HG02852 (cell line): ENCODE results near the gene SUN3.

Experiments
- ATAC-seq: cut with Tn5 transposase; IDR thresholded peaks from one replicate; pipeline ENCODE4 v1.9.1; 2021; ENCODE audit warnings: mild to moderate bottlenecking, moderate library complexity; ENCODE audit not compliant: unreplicated experiment

SUN3 gene

DNA sequence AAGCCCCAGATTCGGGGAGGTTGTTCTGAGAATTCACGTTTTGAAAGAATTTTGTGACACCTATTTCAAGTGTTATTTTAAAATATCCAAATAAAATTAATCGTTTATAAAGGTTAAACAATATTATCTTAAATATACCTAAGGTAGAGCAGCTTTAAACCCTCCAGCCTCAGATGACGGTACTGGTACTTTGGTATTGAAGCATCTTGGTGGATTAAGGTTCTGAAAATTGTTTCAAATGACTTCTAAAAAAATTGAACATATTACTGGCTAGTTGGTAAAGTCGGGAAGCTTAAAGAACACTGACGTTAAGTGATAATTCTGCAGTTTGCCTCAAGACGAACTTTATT, 49.1 kb downstream of the SUN3 start:
- no peak for ATAC-seq

GRCh38 chr7:47979145-47979831, 49.6 kb downstream of the SUN3 start, which contains the start of gene HUS1:
TSS of gene HUS1 (minus strand) at chr7:47979615. CDS start at chr7:47979519, 96 bp downstream.
- peak; percentile 97 for ATAC-seq

GRCh38 chr7:47978790-47979144, 50.1 kb downstream of the SUN3 start:
- ATAC-seq, result no peak

GRCh38 chr7:47973739-47974138, 55.2 kb downstream of the SUN3 start:
- ATAC-seq, result no peak

DNA sequence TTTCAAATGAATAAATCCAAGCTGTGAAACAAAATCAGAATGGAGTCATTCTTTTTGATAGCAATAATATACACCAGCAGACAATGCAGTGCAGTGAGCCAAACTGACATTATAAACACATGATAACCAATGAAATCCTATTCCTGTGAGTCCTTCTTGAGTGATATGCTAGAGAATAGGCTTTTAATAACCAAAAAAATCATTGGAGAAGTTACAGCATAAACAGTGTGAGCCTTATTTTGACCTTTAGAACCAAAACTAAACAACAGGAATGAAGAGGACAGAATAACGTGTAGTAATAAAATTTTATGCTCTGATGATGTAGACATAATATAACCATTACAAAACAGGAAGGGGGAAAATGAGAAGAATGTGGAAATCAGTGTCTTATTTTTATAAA, 58.1 kb downstream of the SUN3 start:
- no peak for ATAC-seq

- ATAC-seq, result peak; percentile 73
Observed at GRCh38 chr7:47968847-47969774, 59.8 kb downstream of the SUN3 start.

DNA sequence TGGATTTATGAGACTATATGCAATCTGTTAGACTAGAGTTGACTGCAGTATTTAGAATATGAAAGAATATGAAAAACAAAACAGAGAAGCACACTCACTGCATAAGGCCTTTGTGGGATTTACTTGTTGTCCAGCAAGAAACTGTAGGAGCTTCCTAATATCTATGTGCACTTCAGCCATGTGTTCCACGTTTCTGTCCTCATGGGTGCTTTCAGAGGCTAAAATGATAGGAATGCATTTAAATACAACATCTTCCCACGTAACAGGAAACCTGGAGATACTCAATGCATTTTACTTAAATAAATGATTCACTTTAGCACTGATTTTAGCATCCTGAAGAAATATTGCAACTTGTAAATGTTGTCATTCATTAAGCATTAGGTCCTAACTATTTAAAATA, 61.2 kb downstream of the SUN3 start:
- ATAC-seq, result no peak

GRCh38 chr7:47967123-47967522, 61.8 kb downstream of the SUN3 start:
- ATAC-seq, result no peak

DNA sequence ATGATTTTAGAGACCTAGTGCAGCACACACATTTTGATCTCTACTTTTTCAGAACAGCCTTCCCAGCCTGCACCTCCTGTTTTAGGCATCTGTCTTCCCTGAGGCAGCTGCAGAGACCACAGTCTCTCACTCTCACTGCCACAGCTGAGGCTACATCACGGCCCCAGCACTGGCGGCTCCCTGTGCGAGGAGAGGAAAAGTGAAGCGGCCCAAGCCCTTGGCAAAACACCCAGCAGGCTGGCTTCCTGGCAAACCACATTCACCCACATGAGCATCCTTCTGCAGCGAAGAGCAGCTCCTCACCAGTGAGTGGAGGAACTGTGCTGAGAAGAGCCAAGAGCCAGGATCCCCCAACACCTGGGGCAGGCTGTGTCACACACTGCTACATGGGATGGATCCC, 63.5 kb downstream of the SUN3 start:
- ATAC-seq, result no peak

- no peak for ATAC-seq
Observed at GRCh38 chr7:47962262-47962661, 66.6 kb downstream of the SUN3 start.

- ATAC-seq, result no peak
Observed at GRCh38 chr7:47957156-47957555, 71.8 kb downstream of the SUN3 start.

- no peak for ATAC-seq
Observed at GRCh38 chr7:47956220-47956619, 72.7 kb downstream of the SUN3 start.

DNA sequence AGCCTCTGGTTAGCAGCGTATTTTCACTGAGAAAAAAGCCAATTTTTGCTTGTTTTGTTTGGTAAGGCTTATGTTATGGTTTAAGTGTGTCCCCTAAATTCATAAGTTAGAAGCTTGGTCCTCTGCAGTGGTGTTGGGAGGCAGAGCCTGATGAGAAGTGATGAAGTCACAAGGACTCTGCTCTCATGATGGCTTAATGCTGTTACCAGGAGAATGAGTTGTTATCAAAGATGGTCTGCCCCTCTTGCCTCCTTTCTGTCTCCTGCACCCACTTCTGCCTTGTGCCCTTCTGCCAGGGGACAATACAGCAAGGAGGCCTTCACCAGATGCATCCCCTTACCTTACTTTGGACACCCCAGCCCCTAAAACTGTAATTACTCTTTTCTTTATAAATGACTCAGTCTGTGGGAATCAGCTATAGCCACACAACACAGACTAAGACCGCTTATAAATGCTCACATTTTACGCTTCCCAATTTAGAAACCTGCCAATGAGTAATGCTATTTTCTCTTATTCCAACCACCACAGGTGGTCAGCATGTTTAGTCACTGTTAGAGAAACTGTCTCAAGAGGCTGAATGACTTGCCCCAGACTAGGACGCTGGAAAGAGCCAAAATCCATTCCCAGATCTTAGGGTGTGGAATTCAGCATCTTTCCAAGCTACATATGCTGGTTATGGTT, 74.5 kb downstream of the SUN3 start:
- ATAC-seq, result peak; percentile 33

- peak; percentile 66 for ATAC-seq
Observed at GRCh38 chr7:47953822-47954221, 75.1 kb downstream of the SUN3 start.

GRCh38 chr7:47952224-47952623, 76.7 kb downstream of the SUN3 start:
- ATAC-seq, result no peak

- peak; percentile 36 for ATAC-seq
Observed at GRCh38 chr7:47951374-47951773, 77.5 kb downstream of the SUN3 start.

GRCh38 chr7:47950714-47951113, 78.2 kb downstream of the SUN3 start:
- ATAC-seq, result no peak

- ATAC-seq, result no peak
Observed at GRCh38 chr7:47949703-47950102, 79.2 kb downstream of the SUN3 start.

- ATAC-seq, result no peak
Observed at GRCh38 chr7:47948141-47948790, 80.6 kb downstream of the SUN3 start, which contains the start of gene PKD1L1. TSS of gene PKD1L1 (minus strand) at chr7:47948466. CDS start at chr7:47948440, 26 bp downstream.

DNA sequence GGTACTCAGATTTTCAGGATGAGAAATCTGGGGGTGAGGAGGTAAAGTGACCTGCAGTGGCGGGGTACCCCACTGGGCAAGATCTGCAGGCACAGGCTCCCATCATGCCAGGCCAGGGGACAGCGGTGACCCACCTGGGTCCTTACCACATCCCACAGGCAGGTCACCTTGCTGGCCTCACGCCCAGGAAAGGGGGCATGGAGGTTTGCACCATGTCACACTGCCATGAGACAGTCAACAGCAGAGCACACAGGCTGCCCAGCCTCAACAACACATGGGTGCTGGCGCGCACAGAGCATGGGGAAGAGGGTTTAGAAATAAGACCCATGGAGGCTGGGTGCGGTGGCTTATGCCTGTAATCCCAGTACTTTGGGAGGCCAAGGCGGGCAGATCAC, 81.6 kb downstream of the SUN3 start:
- no peak for ATAC-seq
